Sciatic nerve (tissue), 2 donors: ENCODE results near the gene LTK. TPM values are rescaled to one million over a fixed set of nuclear protein-coding genes. Genes with fewer than 3 reads are reported as not detected.

Source experiments
- ATAC-seq: fragments of 200-7000 bp; cut with Tn5 transposase; one replicate; pipeline ENCODE4 v1.9.1; 2020; ENCODE audit warnings: mild to moderate bottlenecking, moderate library complexity
- DNase-seq: peaks from one replicate; pipeline ENCODE4 v3.0.0-alpha.2; 2020; ENCODE audit warnings: low spot score
- intact Hi-C: fragments of 100-400 bp; cut with DNase I; formaldehyde crosslinking; loops from one replicate; pipeline ENCODE4 v1.14.2; 2022
- total RNA-seq: library from RNA; stranded (reverse); fragmentation: NEBNext Ultra II Directional; extraction: Animal tissue kit (Norgen Biotek cat#: 25700); gene quantifications from one replicate; pipeline ENCODE4 v1.2.1, GENCODE V29; 2021
- donor health status: DM: no; HTN: no; CAD: no.
- donor health status: DM: no; HTN: no; CAD: no.

The LTK gene
- total RNA-seq, 1 donor from 2014 or later, result 1.1 TPM

GRCh38 chr15:41502795-41503668 is 10.6 kb downstream of the LTK start:
- intact Hi-C loops, result no loop called here
- DNase-seq (no peak), ATAC-seq (no peak)

- ATAC-seq (no peak), DNase-seq (no peak)
- intact Hi-C loops, result no loop called here
Measured at GRCh38 chr15:41501931-41502794, 11.5 kb downstream of the LTK start.

- intact Hi-C loops, result no loop called here
- ATAC-seq (no peak), DNase-seq (no peak)
Measured at GRCh38 chr15:41501191-41501917, 12.3 kb downstream of the LTK start.

DNA sequence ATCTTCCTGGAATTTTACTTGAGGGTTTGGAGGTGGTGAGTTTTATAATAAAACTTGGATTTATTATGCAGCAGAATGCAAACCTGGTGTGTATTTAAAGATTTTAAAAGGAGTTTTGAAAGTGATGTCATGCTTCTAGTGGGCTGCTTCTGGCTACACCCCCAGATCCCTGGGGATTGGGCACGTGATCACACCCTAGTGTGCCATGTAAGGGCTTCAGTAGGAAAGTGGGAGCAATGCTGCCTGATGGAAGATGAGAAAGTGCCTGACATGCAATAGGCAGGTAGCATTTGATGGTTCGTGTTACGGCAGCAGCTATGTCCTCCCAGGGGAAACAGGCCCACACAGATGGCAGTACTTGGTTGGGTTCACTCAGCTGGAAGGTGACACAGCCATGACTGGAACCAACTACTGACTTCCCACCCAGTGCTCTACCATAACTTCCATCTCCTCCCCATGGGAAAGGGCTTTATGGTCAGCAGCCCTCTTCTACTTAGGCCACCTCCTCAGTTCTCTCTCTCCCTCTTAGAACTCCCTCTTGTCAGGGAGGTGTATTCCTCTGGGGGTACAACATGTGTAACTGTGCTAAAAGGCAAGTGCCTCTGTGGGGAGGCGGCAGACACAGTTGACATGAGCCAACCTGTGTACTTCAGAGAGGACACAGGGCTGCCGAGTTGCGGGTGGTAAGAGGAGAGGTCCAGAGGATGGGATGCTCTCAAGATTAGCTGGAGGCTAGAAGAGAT is 14.3 kb downstream of the LTK start:
- ATAC-seq, result no peak
- intact Hi-C loops, result no loop called here

DNA sequence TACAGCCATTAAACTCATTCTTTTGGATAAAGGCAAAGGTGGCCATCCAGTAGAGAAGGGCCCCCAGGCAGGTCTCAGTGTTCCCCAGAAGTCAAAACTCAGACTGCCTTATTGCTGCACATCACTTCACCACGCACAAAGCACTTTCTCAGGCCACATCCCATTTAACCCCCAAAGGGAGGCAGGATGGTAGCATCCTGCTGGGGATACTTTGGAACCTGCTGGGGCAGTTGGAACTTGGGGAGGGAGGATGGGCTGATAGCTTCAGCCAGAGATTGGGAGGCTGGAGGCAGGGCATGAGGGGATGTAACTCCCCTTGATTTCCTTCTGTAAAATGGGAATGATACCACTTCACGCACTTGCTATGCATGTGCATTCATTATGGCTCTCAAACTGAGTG is 15.0 kb downstream of the LTK start:
- intact Hi-C loops, result no loop called here
- ATAC-seq (no peak), DNase-seq (no peak)

More for the DNA sequence above, 14.3 kb downstream of the LTK start:
- DNase-seq, result no peak

- ATAC-seq (peak; percentile 25), DNase-seq (no peak)
- intact Hi-C loops, result no loop called here
Measured at GRCh38 chr15:41495736-41496599, 17.7 kb downstream of the LTK start.

- no peak for DNase-seq
- ATAC-seq, result no peak
Measured at GRCh38 chr15:41494922-41495735, 18.5 kb downstream of the LTK start.

GRCh38 chr15:41494190-41494921 is 19.3 kb downstream of the LTK start:
- no peak for DNase-seq
- intact Hi-C loops, result no loop called here
- ATAC-seq, result peak; percentile 5

More at GRCh38 chr15:41494922-41495735, 18.5 kb downstream of the LTK start:
- intact Hi-C loops, result no loop called here

- intact Hi-C loops, result no loop called here
- ATAC-seq, result no peak
Measured at GRCh38 chr15:41493902-41494189, 19.8 kb downstream of the LTK start.

GRCh38 chr15:41493205-41493901 is 20.3 kb downstream of the LTK start, which contains the start of gene ITPKA:
Gene ITPKA (plus strand): TSS chr15:41493874. CDS start chr15:41493928, 54 bp downstream.
- intact Hi-C loops, result no loop called here

More at GRCh38 chr15:41493902-41494189, 19.8 kb downstream of the LTK start:
- no peak for DNase-seq

DNA sequence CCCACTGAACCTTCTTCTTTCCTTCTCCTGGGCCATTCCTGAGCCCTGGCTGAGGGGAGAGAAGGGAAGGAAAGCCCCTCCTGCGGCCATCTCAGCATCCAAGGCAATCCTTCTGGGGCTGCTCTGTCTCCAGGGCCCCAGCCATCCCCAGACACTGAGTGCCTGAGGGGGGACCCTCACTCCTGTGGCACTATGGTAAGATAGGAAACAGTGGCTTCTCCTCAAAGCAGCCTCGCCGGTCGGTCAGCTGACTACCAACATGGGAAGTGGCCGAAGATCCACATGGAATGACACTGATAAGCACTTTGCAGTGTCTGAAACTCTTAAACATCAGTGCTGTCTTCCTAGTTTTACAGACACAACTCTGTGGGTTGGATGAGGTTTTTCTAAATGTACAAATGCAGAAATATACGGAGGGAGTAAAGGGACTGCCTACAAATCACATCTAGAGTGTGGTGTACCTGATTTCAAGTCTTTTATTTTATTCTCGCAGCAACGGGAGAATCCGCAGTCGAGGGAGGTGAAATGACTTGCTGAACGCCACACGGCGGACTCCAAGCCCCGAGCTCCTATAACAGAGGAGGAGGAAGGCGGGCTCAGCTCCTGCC is 20.9 kb downstream of the LTK start:
- ATAC-seq (no peak), DNase-seq (no peak)
- intact Hi-C loops, result no loop called here

More at GRCh38 chr15:41493205-41493901, 20.3 kb downstream of the LTK start, which contains the start of gene ITPKA:
- ATAC-seq, result peak; percentile 77
- DNase-seq, result peak; percentile 78

DNA sequence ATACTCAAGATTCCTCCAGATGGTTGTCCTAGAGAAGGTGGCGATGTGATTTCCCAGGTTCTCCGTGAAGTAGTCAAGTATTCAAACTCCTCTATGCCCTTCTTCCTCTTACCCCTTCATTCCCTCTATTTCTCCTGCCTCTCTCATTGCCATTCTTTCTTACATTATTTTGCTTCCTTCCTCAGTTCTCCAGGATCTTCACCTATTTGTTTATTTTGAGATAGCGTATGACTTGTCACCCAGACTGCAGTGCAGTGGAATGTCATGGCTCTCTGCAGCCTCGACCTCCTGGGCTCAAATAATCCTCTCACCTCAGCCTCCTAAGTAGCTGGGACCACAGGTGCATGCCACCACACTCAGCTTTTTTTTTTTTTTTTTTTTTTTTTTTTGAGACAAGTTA is 21.7 kb downstream of the LTK start:
- intact Hi-C loops, result no loop called here
- no peak for DNase-seq
- ATAC-seq, result no peak

- no peak for ATAC-seq
- intact Hi-C loops, result no loop called here
- DNase-seq, result no peak
Measured at GRCh38 chr15:41490355-41490754, 23.3 kb downstream of the LTK start.

GRCh38 chr15:41489641-41490040 is 24.0 kb downstream of the LTK start:
- intact Hi-C loops, result no loop called here
- ATAC-seq (no peak), DNase-seq (no peak)

DNA sequence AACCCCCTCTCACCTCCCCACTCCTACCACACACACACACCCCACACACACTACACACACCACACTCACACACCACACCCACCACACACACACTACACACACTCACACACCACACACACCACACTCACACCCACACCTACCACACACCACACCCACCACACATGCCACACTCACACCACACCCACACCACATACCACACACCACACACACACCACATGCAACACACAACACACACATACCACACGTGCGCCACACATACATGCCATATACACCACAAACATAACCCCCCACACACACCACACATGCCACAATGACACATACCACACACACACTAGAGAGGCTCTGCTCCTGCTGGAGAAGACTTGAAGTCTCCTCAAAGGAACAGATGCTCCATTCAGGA is 25.8 kb downstream of the LTK start:
- ATAC-seq (no peak), DNase-seq (no peak)
- intact Hi-C loops, result no loop called here
